Measurements from ENCODE around the gene OBSCN. TPM values are rescaled to one million over a fixed set of nuclear protein-coding genes. Genes with fewer than 3 reads are reported as not detected.

OBSCN gene
- total RNA-seq, 1 experiment from 2014 or later: 33.3 TPM

DNA sequence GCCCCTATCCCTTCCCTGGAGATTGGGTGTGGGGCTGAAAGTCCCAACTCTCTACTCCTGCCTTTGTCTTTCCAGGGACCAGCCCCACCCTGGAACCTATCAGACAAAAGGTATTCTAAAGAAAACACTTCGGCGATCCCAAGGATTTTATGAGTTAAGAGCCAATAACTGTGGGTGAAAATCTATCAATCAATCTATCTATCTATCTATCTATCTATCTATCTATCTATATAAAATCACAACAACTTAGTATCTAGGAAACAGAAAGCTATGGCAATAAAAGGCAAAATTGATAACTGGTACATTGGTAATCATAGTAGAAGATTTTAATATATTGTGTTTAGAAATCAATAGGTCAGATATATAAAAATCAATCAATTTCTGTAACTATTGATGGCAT, 175.9 kb downstream of the OBSCN start:
- Histone ChIP-seq H3K9ac (ENCODE audit: extremely low read depth, insufficient read length, low read length) (no peak overlapping the region), H3K4me2 (ENCODE audit: insufficient read depth, insufficient read length, low read length) (no peak overlapping the region), H4K5ac (ENCODE audit: insufficient read length, low read depth, low read length) (no peak overlapping the region), H3K4ac (ENCODE audit: low read depth, low read length) (no peak overlapping the region), H2AK5ac (ENCODE audit: insufficient read length, low read length) (no peak overlapping the region), H4K8ac (replicated peaks; ENCODE audit: insufficient read length, low read depth, low read length) (no peak overlapping the region), H3K56ac (ENCODE audit: insufficient read length, low read depth, low read length) (no peak overlapping the region), H3K18ac (ENCODE audit: insufficient read length, low read depth, low read length) (no peak overlapping the region), H3K79me1 (ENCODE audit: insufficient read depth, low read depth, low read length, poor library complexity, severe bottlenecking) (no peaks in the 10 kb centered on the region), H2BK15ac (ENCODE audit: low read depth, low read length) (no peak overlapping the region), H2BK120ac (ENCODE audit: low read depth, low read length, poor library complexity, severe bottlenecking) (no peak overlapping the region), H4K20me1 (ENCODE audit: control insufficient read depth, insufficient read depth, insufficient read length) (no peaks in the 10 kb centered on the region), H2BK12ac (ENCODE audit: insufficient read length, low read depth, low read length) (no peak overlapping the region), H3K4me1 (ENCODE audit: insufficient read depth, low read length) (no peaks in the 10 kb centered on the region), H3K79me2 (ENCODE audit: insufficient read depth, low read length) (no peaks in the 10 kb centered on the region), H3K9me3 (ENCODE audit: control insufficient read depth, low read depth, low read length) (no peaks in the 10 kb centered on the region), H3K27ac (ENCODE audit: insufficient read length, low read depth, low read length) (no peak overlapping the region), H2AFZ (ENCODE audit: low read length) (no peak overlapping the region), H3K14ac (ENCODE audit: insufficient read depth, low read length) (no peak overlapping the region), H4K91ac (ENCODE audit: insufficient read length, low read depth, low read length) (no peak overlapping the region), H3K23ac (ENCODE audit: insufficient read length, low read depth, low read length) (no peak overlapping the region), H3K23me2 (ENCODE audit: insufficient read length, low read depth, low read length, poor library complexity, severe bottlenecking) (peaks cover 7% of the 10 kb centered on the region), H2BK5ac (ENCODE audit: insufficient read length, low read length) (no peak overlapping the region), H3K27me3 (ENCODE audit: insufficient read depth, low read length) (peaks cover 9% of the 10 kb centered on the region; the same call in 1 of the 2 replicates), H3T11ph (ENCODE audit: low read length) (no peak overlapping the region), H2BK20ac (ENCODE audit: low read depth, low read length, poor library complexity, severe bottlenecking) (no peak overlapping the region)
- no peak for DNase-seq
- TF ChIP-seq, protein P1, sequence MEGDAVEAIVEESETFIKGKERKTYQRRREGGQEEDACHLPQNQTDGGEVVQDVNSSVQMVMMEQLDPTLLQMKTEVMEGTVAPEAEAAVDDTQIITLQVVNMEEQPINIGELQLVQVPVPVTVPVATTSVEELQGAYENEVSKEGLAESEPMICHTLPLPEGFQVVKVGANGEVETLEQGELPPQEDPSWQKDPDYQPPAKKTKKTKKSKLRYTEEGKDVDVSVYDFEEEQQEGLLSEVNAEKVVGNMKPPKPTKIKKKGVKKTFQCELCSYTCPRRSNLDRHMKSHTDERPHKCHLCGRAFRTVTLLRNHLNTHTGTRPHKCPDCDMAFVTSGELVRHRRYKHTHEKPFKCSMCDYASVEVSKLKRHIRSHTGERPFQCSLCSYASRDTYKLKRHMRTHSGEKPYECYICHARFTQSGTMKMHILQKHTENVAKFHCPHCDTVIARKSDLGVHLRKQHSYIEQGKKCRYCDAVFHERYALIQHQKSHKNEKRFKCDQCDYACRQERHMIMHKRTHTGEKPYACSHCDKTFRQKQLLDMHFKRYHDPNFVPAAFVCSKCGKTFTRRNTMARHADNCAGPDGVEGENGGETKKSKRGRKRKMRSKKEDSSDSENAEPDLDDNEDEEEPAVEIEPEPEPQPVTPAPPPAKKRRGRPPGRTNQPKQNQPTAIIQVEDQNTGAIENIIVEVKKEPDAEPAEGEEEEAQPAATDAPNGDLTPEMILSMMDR (conservative IDR thresholded peaks at IDR 0.05): no peak
- H3K4me1 Mint-ChIP-seq: peaks cover 7 to 14% of the 10 kb centered on the region in 2 experiments; a peak in 3 of 4 replicates
- H3K27ac Mint-ChIP-seq: no peak overlapping the region
- no peaks in the 10 kb centered on the region for H3K9me3 Mint-ChIP-seq
- no peaks in the 10 kb centered on the region for H3K36me3 Mint-ChIP-seq (ENCODE audit: insufficient read depth in 1 of 3, low read depth in 3 of 3)
- no CpG with 5 or more reads among the region's 2 CpGs for WGBS (ENCODE audit: extremely low coverage, insufficient read length, low lambda C conversion rate)
- peaks cover 76% of the 10 kb centered on the region for H3K27me3 Mint-ChIP-seq (ENCODE audit: low read depth)
- H3K4me3 Mint-ChIP-seq: no peak overlapping the region

All from H9 (cell line).